Measurements from ENCODE around the gene CFLAR.

The CFLAR gene

DNA sequence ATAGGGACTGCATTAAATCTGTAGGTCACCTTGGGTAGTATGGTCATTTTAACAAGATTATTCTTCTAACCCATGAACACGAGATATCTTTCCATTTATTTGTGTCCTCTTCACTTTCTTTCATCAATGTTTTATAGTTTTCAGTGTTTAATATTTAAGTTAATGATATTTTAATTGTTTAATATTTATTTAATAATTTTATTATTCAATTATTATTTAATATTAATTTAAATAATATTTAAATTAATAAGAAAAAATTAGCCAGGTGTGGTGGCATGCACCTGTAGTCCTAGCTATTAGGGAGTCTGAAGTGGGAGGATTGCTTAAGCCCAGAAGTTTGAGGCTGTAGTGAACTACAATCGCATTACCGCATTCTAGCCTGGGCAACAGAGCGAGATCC lies 100.0 kb downstream of the CFLAR start:
- no peaks in the 10 kb centered on the region for H3K9me2 ChIP-seq (replicated peaks; ENCODE audit: insufficient read depth, low read length)
- TF ChIP-seq EZH2phosphoT487 (conservative IDR thresholded peaks at IDR 0.05; ENCODE audit: low read length) = no peak

DNA sequence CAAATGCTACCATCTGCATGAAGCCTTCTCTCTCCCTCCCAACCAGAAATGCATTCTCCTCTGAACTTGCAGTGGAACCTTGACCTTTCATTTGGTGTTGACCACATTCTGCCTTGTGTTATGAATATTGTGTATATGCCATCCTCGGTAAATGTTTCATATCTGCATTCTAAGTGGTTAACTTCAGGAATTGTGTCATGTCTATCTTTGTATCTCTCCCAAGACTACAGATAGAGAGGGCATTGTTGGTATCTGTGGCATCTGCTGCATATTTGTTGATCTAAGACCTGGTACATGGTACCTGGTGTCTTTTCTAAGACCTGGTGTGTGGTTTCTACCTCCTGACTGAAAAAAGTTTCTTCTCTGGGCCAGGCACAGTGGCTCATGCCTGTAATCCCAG lies 101.0 kb downstream of the CFLAR start:
- Histone ChIP-seq H3K9me3 (ENCODE audit: insufficient read depth, low read length) (no peaks in the 10 kb centered on the region), H3F3A (ENCODE audit: insufficient read depth) (no peaks in the 10 kb centered on the region), H3K4me3 (ENCODE audit: insufficient read depth, low read length, poor library complexity, severe bottlenecking) (no peak overlapping the region), H3K9me2 (replicated peaks; ENCODE audit: insufficient read depth, low read length) (no peaks in the 10 kb centered on the region), H3K79me2 (ENCODE audit: insufficient read depth, low read length) (no peaks in the 10 kb centered on the region), H3K4me2 (ENCODE audit: low read depth, low read length, poor library complexity, severe bottlenecking) (no peak overlapping the region), H3K36me3 (ENCODE audit: low read length) (no peaks in the 10 kb centered on the region), H3K9ac (ENCODE audit: low read length) (no peak overlapping the region), H4K20me1 (ENCODE audit: low read depth, low read length) (no peaks in the 10 kb centered on the region), H3K27ac (ENCODE audit: low read depth, low read length) (no peak overlapping the region), H3K27me3 (ENCODE audit: low read length) (no peaks in the 10 kb centered on the region), H2AFZ (ENCODE audit: low read depth, low read length, severe bottlenecking) (no peak overlapping the region)
- TF ChIP-seq EZH2phosphoT487 (conservative IDR thresholded peaks at IDR 0.05; ENCODE audit: low read length) = no peak
- TF ChIP-seq, protein P1, sequence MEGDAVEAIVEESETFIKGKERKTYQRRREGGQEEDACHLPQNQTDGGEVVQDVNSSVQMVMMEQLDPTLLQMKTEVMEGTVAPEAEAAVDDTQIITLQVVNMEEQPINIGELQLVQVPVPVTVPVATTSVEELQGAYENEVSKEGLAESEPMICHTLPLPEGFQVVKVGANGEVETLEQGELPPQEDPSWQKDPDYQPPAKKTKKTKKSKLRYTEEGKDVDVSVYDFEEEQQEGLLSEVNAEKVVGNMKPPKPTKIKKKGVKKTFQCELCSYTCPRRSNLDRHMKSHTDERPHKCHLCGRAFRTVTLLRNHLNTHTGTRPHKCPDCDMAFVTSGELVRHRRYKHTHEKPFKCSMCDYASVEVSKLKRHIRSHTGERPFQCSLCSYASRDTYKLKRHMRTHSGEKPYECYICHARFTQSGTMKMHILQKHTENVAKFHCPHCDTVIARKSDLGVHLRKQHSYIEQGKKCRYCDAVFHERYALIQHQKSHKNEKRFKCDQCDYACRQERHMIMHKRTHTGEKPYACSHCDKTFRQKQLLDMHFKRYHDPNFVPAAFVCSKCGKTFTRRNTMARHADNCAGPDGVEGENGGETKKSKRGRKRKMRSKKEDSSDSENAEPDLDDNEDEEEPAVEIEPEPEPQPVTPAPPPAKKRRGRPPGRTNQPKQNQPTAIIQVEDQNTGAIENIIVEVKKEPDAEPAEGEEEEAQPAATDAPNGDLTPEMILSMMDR (IDR thresholded peaks at IDR 0.05; ENCODE audit: insufficient read depth, low read length, poor library complexity, severe bottlenecking) = no peak

More for the DNA sequence above, 100.0 kb downstream of the CFLAR start:
- no peaks in the 10 kb centered on the region for H3K79me2 ChIP-seq (ENCODE audit: insufficient read depth, low read length)
- no peak overlapping the region for H3K27ac ChIP-seq (ENCODE audit: low read depth, low read length)
- no peak overlapping the region for H3K9ac ChIP-seq (ENCODE audit: low read length)
- H3K27me3 ChIP-seq (ENCODE audit: low read length) = no peaks in the 10 kb centered on the region
- no peak overlapping the region for H3K4me2 ChIP-seq (ENCODE audit: low read depth, low read length, poor library complexity, severe bottlenecking)
- no peaks in the 10 kb centered on the region for H4K20me1 ChIP-seq (ENCODE audit: low read depth, low read length)
- no peaks in the 10 kb centered on the region for H3K9me3 ChIP-seq (ENCODE audit: insufficient read depth, low read length)
- no peak overlapping the region for H3K4me3 ChIP-seq (ENCODE audit: insufficient read depth, low read length, poor library complexity, severe bottlenecking)
- H3K36me3 ChIP-seq (ENCODE audit: low read length) = no peaks in the 10 kb centered on the region
- no peaks in the 10 kb centered on the region for H3F3A ChIP-seq (ENCODE audit: insufficient read depth)
- H2AFZ ChIP-seq (ENCODE audit: low read depth, low read length, severe bottlenecking) = no peak overlapping the region

DNA sequence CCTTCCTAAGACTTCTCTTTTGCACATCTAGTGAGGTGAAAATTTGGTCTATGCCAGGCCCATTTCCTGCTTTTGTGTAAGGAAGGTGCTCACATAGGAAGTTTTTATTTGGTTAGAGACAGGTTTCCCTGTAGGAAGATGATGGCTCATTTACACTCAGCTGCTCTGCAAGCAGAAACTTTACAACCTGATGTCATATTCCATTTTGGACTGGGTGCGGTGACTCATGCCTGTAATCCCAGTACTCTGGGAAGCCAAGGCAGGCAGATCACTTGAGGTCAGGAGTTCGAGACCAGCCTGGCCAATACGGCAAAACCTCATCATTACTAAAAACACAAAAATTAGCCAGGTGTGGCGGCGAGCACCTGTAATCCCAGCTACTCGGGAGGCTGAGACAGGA lies 102.8 kb downstream of the CFLAR start:
- TF ChIP-seq, protein P1 (IDR thresholded peaks at IDR 0.05; ENCODE audit: insufficient read depth, low read length, poor library complexity, severe bottlenecking) = no peak
- TF ChIP-seq EZH2phosphoT487 (conservative IDR thresholded peaks at IDR 0.05; ENCODE audit: low read length) = no peak
- Histone ChIP-seq H3K4me2 (ENCODE audit: low read depth, low read length, poor library complexity, severe bottlenecking) (no peak overlapping the region), H3K79me2 (ENCODE audit: insufficient read depth, low read length) (no peaks in the 10 kb centered on the region)

DNA sequence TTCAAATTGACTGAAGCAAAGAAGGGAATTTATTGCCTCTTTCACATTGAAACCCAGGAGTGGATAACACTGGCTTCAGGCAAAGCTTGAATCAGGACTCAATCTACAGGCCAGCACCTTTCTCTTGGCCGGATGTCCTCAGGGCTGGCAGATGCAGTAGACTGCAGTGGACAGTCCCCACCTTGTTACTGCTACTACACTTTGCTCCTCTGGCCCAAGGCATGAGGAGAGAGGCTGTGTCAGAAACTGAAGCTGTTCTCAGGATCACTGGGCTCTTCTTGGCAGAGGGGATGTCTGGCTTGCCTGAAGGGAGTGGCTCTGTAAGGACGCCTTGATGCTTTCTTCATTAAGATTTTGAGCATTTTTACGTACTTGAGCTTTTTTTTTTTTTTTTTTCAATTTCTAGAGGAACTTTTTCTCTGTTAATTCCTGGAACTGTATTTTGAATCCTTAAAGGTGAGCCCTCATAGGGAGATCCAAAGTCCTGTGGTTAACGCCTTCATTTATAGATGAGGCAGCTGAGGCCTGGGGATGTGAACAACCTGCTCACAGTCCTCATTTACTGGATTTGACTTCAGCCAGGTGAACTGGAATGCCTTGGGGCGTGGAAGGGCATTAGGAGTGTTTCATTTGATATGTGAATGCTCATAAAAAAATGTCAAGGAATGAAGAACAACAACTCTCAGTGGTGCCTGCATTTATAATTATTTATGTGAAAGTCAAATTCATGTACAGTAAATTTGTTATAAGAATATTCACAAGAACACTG lies 103.5 kb downstream of the CFLAR start:
- Histone ChIP-seq H2AFZ (ENCODE audit: low read depth, low read length, severe bottlenecking) (no peak overlapping the region), H3K79me2 (ENCODE audit: insufficient read depth, low read length) (no peaks in the 10 kb centered on the region), H3K9ac (ENCODE audit: low read length) (no peak overlapping the region), H3F3A (ENCODE audit: insufficient read depth) (no peaks in the 10 kb centered on the region), H3K36me3 (ENCODE audit: low read length) (no peaks in the 10 kb centered on the region), H3K9me2 (replicated peaks; ENCODE audit: insufficient read depth, low read length) (no peaks in the 10 kb centered on the region), H3K4me2 (ENCODE audit: low read depth, low read length, poor library complexity, severe bottlenecking) (no peak overlapping the region), H3K27me3 (ENCODE audit: low read length) (no peaks in the 10 kb centered on the region), H3K27ac (ENCODE audit: low read depth, low read length) (no peak overlapping the region), H4K20me1 (ENCODE audit: low read depth, low read length) (no peaks in the 10 kb centered on the region), H3K4me3 (ENCODE audit: insufficient read depth, low read length, poor library complexity, severe bottlenecking) (no peak overlapping the region), H3K9me3 (ENCODE audit: insufficient read depth, low read length) (no peaks in the 10 kb centered on the region)
- TF ChIP-seq, protein P1 (IDR thresholded peaks at IDR 0.05; ENCODE audit: insufficient read depth, low read length, poor library complexity, severe bottlenecking) = no peak
- TF ChIP-seq EZH2phosphoT487 (conservative IDR thresholded peaks at IDR 0.05; ENCODE audit: low read length) = no peak

More for the DNA sequence above, 102.8 kb downstream of the CFLAR start:
- no peaks in the 10 kb centered on the region for H3K9me2 ChIP-seq (replicated peaks; ENCODE audit: insufficient read depth, low read length)
- H3K4me3 ChIP-seq (ENCODE audit: insufficient read depth, low read length, poor library complexity, severe bottlenecking) = no peak overlapping the region
- H3K27ac ChIP-seq (ENCODE audit: low read depth, low read length) = no peak overlapping the region
- no peak overlapping the region for H3K9ac ChIP-seq (ENCODE audit: low read length)
- H2AFZ ChIP-seq (ENCODE audit: low read depth, low read length, severe bottlenecking) = no peak overlapping the region
- no peaks in the 10 kb centered on the region for H3K27me3 ChIP-seq (ENCODE audit: low read length)
- H4K20me1 ChIP-seq (ENCODE audit: low read depth, low read length) = no peaks in the 10 kb centered on the region
- H3F3A ChIP-seq (ENCODE audit: insufficient read depth) = no peaks in the 10 kb centered on the region
- no peaks in the 10 kb centered on the region for H3K9me3 ChIP-seq (ENCODE audit: insufficient read depth, low read length)
- no peaks in the 10 kb centered on the region for H3K36me3 ChIP-seq (ENCODE audit: low read length)
